ENCODE data around the gene OTUD5. TPM values are rescaled to one million over a fixed set of nuclear protein-coding genes. Genes with fewer than 3 reads are reported as not detected.

OTUD5 gene
- total and polyA plus RNA-seq, 11 donors, result 17.2 to 32.7 (median 24.6) TPM

GRCh38 chrX:48904180-48904579 is 53.2 kb downstream of the OTUD5 start:
- no peak overlapping the region for H3K4me3 ChIP-seq
- DNase-seq, result no peak
- H3K36me3 ChIP-seq, result peaks cover 0 to 57% (median 36%) of the 10 kb centered on the region in 9 donors
- intact Hi-C loops (cut with DNase I), result no loop called here
- 76 to 82% (median 77%) methylated on average over 8 of the region's 8 CpGs for WGBS, 4 donors
- TF ChIP-seq, protein P1, sequence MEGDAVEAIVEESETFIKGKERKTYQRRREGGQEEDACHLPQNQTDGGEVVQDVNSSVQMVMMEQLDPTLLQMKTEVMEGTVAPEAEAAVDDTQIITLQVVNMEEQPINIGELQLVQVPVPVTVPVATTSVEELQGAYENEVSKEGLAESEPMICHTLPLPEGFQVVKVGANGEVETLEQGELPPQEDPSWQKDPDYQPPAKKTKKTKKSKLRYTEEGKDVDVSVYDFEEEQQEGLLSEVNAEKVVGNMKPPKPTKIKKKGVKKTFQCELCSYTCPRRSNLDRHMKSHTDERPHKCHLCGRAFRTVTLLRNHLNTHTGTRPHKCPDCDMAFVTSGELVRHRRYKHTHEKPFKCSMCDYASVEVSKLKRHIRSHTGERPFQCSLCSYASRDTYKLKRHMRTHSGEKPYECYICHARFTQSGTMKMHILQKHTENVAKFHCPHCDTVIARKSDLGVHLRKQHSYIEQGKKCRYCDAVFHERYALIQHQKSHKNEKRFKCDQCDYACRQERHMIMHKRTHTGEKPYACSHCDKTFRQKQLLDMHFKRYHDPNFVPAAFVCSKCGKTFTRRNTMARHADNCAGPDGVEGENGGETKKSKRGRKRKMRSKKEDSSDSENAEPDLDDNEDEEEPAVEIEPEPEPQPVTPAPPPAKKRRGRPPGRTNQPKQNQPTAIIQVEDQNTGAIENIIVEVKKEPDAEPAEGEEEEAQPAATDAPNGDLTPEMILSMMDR (IDR thresholded peaks at IDR 0.05), result no peak
- no peak for TF ChIP-seq POLR2A (IDR thresholded peaks at IDR 0.05)
- no peaks in the 10 kb centered on the region for H3K9me3 ChIP-seq
- peaks cover 0 to 3% (median 0%) of the 10 kb centered on the region in 9 donors for H3K27me3 ChIP-seq
- no peak overlapping the region for H3K27ac ChIP-seq
- H3K4me1 ChIP-seq, result peaks cover 0 to 6% (median 0%) of the 10 kb centered on the region in 12 donors
- no peak for ATAC-seq

GRCh38 chrX:48903290-48903689 is 54.1 kb downstream of the OTUD5 start:
- DNase-seq (no peak), ATAC-seq (no peak)
- no peak overlapping the region for H3K4me3 ChIP-seq
- H3K27ac ChIP-seq, result no peak overlapping the region
- peaks cover 0 to 11% (median 2%) of the 10 kb centered on the region in 12 donors for H3K4me1 ChIP-seq
- no peak for TF ChIP-seq POLR2A (IDR thresholded peaks at IDR 0.05)
- TF ChIP-seq, protein P1 (IDR thresholded peaks at IDR 0.05), result no peak
- intact Hi-C loops (cut with DNase I), result no loop called here
- WGBS, 4 donors, result 77 to 93% (median 90%) methylated on average over 6 of the region's 6 CpGs
- H3K36me3 ChIP-seq, result peaks cover 0 to 50% (median 36%) of the 10 kb centered on the region in 9 donors
- H3K27me3 ChIP-seq, result peaks cover 0 to 3% (median 0%) of the 10 kb centered on the region in 9 donors
- H3K9me3 ChIP-seq, result no peaks in the 10 kb centered on the region

DNA sequence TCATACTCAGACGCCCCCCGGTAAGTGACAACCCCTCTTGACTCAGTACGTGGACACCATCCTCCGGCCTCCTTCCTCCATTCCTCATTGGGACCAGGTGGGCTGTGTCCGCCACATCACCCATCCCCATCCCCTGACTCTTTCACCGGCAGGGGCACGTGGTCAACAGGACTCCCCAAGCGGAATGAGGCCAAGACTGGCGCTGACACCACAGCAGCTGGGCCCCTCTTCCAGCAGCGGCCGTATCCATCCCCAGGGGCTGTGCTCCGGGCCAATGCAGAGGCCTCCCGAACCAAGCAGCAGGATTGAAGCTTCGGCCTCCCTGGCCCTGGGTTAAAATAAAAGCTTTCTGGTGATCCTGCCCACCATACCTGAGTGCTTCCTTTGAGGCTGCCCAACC is 54.6 kb downstream of the OTUD5 start:
- Histone ChIP-seq H3K4me1 (peaks cover 0 to 11% (median 2%) of the 10 kb centered on the region in 12 donors), H3K36me3 (peaks cover 0 to 50% (median 36%) of the 10 kb centered on the region in 9 donors), H3K27me3 (peaks cover 0 to 3% (median 0%) of the 10 kb centered on the region in 9 donors), H3K27ac (no peak overlapping the region), H3K4me3 (no peak overlapping the region), H3K9me3 (peaks cover 0 to 3% (median 0%) of the 10 kb centered on the region in 12 donors)
- TF ChIP-seq, protein P1 (IDR thresholded peaks at IDR 0.05), result no peak
- TF ChIP-seq POLR2A (IDR thresholded peaks at IDR 0.05), result no peak
- ATAC-seq (no peak), DNase-seq (no peak)
- WGBS, 4 donors, result 80 to 90% (median 86%) methylated on average over 8 to 14 of the region's 14 CpGs
- intact Hi-C loops (cut with DNase I), result no loop called here

GRCh38 chrX:48902135-48902534 is 55.3 kb downstream of the OTUD5 start:
- no peak for TF ChIP-seq POLR2A (IDR thresholded peaks at IDR 0.05)
- TF ChIP-seq, protein P1 (IDR thresholded peaks at IDR 0.05), result no peak
- H3K27me3 ChIP-seq, result peaks cover 0 to 3% (median 0%) of the 10 kb centered on the region in 9 donors
- 91 to 94% (median 92%) methylated on average over 20 of the region's 20 CpGs for WGBS, 4 donors
- H3K4me3 ChIP-seq, result no peak overlapping the region
- H3K27ac ChIP-seq, result no peak overlapping the region
- no peak for ATAC-seq
- peaks cover 0 to 50% (median 36%) of the 10 kb centered on the region in 9 donors for H3K36me3 ChIP-seq
- peaks cover 0 to 11% (median 2%) of the 10 kb centered on the region in 12 donors for H3K4me1 ChIP-seq
- peaks cover 0 to 10% (median 0%) of the 10 kb centered on the region in 12 donors for H3K9me3 ChIP-seq
- no peak for DNase-seq
- intact Hi-C loops (cut with DNase I), result no loop called here

Measured in heart left ventricle (tissue), 16 donors.